ENCODE measurements around the gene SMPDL3B. TPM values are rescaled to one million over a fixed set of nuclear protein-coding genes. Genes with fewer than 3 reads are reported as not detected.

Gene SMPDL3B
- polyA plus RNA-seq, 4 donors: 11.5 to 15.0 (median 12.6) TPM

- no peak for DNase-seq (ENCODE audit: low read depth in 4 of 4, low spot score in 2 of 4)
Measured at GRCh38 chr1:27940297-27940696, 5.5 kb downstream of the SMPDL3B start.

- no peak for DNase-seq (ENCODE audit: low read depth in 4 of 4, low spot score in 2 of 4)
Measured at GRCh38 chr1:27940870-27941560, 6.2 kb downstream of the SMPDL3B start.

GRCh38 chr1:27941671-27942540 lies 7.1 kb downstream of the SMPDL3B start:
- no peak for DNase-seq (ENCODE audit: low read depth in 4 of 4, low spot score in 2 of 4)

GRCh38 chr1:27945020-27945419 lies 10.2 kb downstream of the SMPDL3B start:
- no peak for DNase-seq (ENCODE audit: low read depth in 4 of 4, low spot score in 2 of 4)

GRCh38 chr1:27949027-27949426 lies 14.2 kb downstream of the SMPDL3B start:
- DNase-seq (ENCODE audit: low read depth in 4 of 4, low spot score in 2 of 4): no peak

- no peak for DNase-seq (ENCODE audit: low read depth in 4 of 4, low spot score in 2 of 4)
Measured at GRCh38 chr1:27951396-27951795, 16.6 kb downstream of the SMPDL3B start.

GRCh38 chr1:27952147-27952546 lies 17.3 kb downstream of the SMPDL3B start:
- no peak for DNase-seq (ENCODE audit: low read depth in 4 of 4, low spot score in 2 of 4)

GRCh38 chr1:27954186-27954585 lies 19.4 kb downstream of the SMPDL3B start:
- DNase-seq (ENCODE audit: low read depth in 4 of 4, low spot score in 2 of 4): no peak

- DNase-seq (ENCODE audit: low read depth in 4 of 4, low spot score in 2 of 4): no peak
Measured at GRCh38 chr1:27955076-27955475, 20.3 kb downstream of the SMPDL3B start.

GRCh38 chr1:27956761-27957160 lies 22.0 kb downstream of the SMPDL3B start:
- DNase-seq (ENCODE audit: low read depth in 4 of 4, low spot score in 2 of 4): no peak

GRCh38 chr1:27957655-27958054 lies 22.9 kb downstream of the SMPDL3B start:
- no peak for DNase-seq (ENCODE audit: low read depth in 4 of 4, low spot score in 2 of 4)

- no peak for DNase-seq (ENCODE audit: low read depth in 4 of 4, low spot score in 2 of 4)
Measured at GRCh38 chr1:27958513-27958912, 23.7 kb downstream of the SMPDL3B start.

GRCh38 chr1:27959792-27960603 lies 25.2 kb downstream of the SMPDL3B start, which contains the start of gene XKR8:
TSS of gene XKR8 (plus strand) at chr1:27959973. CDS start at chr1:27960070, 97 bp downstream.
- DNase-seq (ENCODE audit: low read depth in 4 of 4, low spot score in 2 of 4): peak; percentile 71 to 77 (median 74)

GRCh38 chr1:27960762-27961645 lies 26.2 kb downstream of the SMPDL3B start:
- no peak for DNase-seq (ENCODE audit: low read depth in 4 of 4, low spot score in 2 of 4)

GRCh38 chr1:27961646-27962221 lies 26.9 kb downstream of the SMPDL3B start:
- no peak for DNase-seq (ENCODE audit: low read depth in 4 of 4, low spot score in 2 of 4)

- no peak for DNase-seq (ENCODE audit: low read depth in 4 of 4, low spot score in 2 of 4)
Measured at GRCh38 chr1:27963393-27963792, 28.6 kb downstream of the SMPDL3B start.

- no peak for DNase-seq (ENCODE audit: low read depth in 4 of 4, low spot score in 2 of 4)
Measured at GRCh38 chr1:27966402-27967105, 31.8 kb downstream of the SMPDL3B start.

GRCh38 chr1:27967106-27967883 lies 32.5 kb downstream of the SMPDL3B start:
- DNase-seq (ENCODE audit: low read depth in 4 of 4, low spot score in 2 of 4): no peak

Data from left renal cortex interstitium (tissue), 4 donors.